Measurements from ENCODE around the gene GLYAT.

GLYAT gene

DNA sequence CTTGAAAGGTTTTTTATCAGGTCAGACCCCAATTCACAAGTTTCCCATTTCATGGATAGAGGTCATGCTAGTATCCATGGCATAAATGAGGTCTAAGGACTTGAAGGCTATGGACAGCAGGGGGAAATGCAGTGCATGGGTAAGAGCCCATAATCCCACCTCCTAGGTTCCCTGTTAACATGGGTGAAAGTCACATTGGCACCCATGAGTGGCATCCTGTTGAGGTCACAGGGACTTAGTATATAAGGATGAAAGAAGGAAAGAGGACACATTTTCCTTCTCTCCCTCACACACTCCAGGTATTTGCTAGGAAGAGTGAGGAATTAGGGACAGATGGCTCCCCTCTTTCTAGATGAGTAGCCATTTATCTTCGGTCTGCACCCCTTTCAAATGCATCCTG lies 9.4 kb upstream of the GLYAT start:
- no peaks in the 10 kb centered on the region for H3K9me3 ChIP-seq (ENCODE audit: control insufficient read depth, insufficient read depth, low read depth, low read length)
- POLR2A ChIA-PET, result no interaction called here
- H3K4me1 ChIP-seq (ENCODE audit: control insufficient read depth, insufficient read depth, low read length), result no peaks in the 10 kb centered on the region
- H3K27ac ChIP-seq (ENCODE audit: extremely low read depth, low read depth, low read length), result no peak overlapping the region
- TF ChIP-seq ZNF777 (tag by site-specific recombination; IDR thresholded peaks at IDR 0.05; ENCODE audit: borderline replicate concordance) (no peak), ZBTB48 (tag by site-specific recombination; IDR thresholded peaks at IDR 0.05) (no peak), BCL11A (tag by site-specific recombination; IDR thresholded peaks at IDR 0.05; ENCODE audit: low read depth) (no peak), ZNF184 (tag by site-specific recombination; IDR thresholded peaks at IDR 0.05) (no peak), ZNF654 (tag by site-specific recombination; IDR thresholded peaks at IDR 0.05; ENCODE audit: low read depth) (no peak), ZNF426 (tag by site-specific recombination; IDR thresholded peaks at IDR 0.05) (no peak), GFI1B (tag by site-specific recombination; IDR thresholded peaks at IDR 0.05) (no peak), ZNF146 (tag by site-specific recombination; IDR thresholded peaks at IDR 0.05) (no peak), ZNF169 (tag by site-specific recombination; IDR thresholded peaks at IDR 0.05) (no peak), ZSCAN23 (tag by site-specific recombination; IDR thresholded peaks at IDR 0.05) (no peak), YY1 (tag by site-specific recombination; IDR thresholded peaks at IDR 0.05) (no peak)
- TF ChIP-seq, protein P1, sequence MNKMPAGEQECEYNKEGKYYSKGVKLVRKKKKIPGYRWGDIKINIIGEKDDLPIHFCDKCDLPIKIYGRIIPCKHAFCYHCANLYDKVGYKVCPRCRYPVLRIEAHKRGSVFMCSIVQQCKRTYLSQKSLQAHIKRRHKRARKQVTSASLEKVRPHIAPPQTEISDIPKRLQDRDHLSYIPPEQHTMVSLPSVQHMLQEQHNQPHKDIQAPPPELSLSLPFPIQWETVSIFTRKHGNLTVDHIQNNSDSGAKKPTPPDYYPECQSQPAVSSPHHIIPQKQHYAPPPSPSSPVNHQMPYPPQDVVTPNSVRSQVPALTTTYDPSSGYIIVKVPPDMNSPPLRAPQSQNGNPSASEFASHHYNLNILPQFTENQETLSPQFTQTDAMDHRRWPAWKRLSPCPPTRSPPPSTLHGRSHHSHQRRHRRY (tag by site-specific recombination; IDR thresholded peaks at IDR 0.05), result no peak
- TF ChIP-seq, protein P2, sequence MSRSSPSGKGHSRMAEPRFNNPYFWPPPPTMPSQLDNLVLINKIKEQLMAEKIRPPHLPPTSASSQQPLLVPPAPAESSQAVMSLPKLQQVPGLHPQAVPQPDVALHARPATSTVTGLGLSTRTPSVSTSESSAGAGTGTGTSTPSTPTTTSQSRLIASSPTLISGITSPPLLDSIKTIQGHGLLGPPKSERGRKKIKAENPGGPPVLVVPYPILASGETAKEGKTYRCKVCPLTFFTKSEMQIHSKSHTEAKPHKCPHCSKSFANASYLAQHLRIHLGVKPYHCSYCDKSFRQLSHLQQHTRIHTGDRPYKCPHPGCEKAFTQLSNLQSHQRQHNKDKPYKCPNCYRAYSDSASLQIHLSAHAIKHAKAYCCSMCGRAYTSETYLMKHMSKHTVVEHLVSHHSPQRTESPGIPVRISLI (tag by site-specific recombination; IDR thresholded peaks at IDR 0.05), result no peak
- CTCF ChIA-PET, result no interaction called here
- no peak overlapping the region for H3K4me3 ChIP-seq (ENCODE audit: low read depth, low read length)
- H3K36me3 ChIP-seq (ENCODE audit: control insufficient read depth in 2 of 2, insufficient read depth in 1 of 2, low read length in 2 of 2), result no peaks in the 10 kb centered on the region

DNA sequence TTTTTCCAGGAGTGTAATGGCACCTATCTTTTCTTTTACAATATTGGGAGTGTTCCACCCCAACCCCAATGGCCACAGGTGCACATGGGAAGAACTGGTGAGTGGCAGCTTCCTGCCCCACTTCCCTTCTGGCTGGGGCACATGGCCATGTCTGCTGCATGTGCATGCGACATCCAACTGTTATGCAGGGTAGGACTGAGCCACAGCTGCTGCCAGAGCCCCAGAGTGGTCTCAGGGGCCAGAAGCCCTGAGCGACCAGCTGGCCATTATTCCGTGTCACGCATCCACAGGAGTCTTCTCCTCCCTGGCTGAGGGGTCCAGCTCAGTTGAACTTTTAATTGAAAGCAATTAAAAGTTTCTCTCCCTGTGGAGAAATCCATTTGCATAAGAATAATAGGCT lies 8.7 kb upstream of the GLYAT start:
- H3K9me3 ChIP-seq (ENCODE audit: control insufficient read depth, insufficient read depth, low read depth, low read length), result no peaks in the 10 kb centered on the region
- H3K4me1 ChIP-seq (ENCODE audit: control insufficient read depth, insufficient read depth, low read length), result no peaks in the 10 kb centered on the region
- ChIA-PET CTCF (interaction anchor here (0.6 kb wide), 1 partner anchor 21 kb away, joined by 4 read pairs; no protein-coding TSS in a partner anchor), POLR2A (no interaction called here)
- no peak overlapping the region for H3K27ac ChIP-seq (ENCODE audit: extremely low read depth, low read depth, low read length)
- no peak overlapping the region for H3K4me3 ChIP-seq (ENCODE audit: low read depth, low read length)
- no peaks in the 10 kb centered on the region for H3K36me3 ChIP-seq (ENCODE audit: control insufficient read depth in 2 of 2, insufficient read depth in 1 of 2, low read length in 2 of 2)
- TF ChIP-seq ZNF366 (tag by site-specific recombination; conservative IDR thresholded peaks at IDR 0.05), result no peak
- no peak for TF ChIP-seq ZNF274 (IDR thresholded peaks at IDR 0.05; ENCODE audit: low read length)
- no peak for TF ChIP-seq ZNF274 (tag by site-specific recombination; IDR thresholded peaks at IDR 0.05; ENCODE audit: borderline replicate concordance)

DNA sequence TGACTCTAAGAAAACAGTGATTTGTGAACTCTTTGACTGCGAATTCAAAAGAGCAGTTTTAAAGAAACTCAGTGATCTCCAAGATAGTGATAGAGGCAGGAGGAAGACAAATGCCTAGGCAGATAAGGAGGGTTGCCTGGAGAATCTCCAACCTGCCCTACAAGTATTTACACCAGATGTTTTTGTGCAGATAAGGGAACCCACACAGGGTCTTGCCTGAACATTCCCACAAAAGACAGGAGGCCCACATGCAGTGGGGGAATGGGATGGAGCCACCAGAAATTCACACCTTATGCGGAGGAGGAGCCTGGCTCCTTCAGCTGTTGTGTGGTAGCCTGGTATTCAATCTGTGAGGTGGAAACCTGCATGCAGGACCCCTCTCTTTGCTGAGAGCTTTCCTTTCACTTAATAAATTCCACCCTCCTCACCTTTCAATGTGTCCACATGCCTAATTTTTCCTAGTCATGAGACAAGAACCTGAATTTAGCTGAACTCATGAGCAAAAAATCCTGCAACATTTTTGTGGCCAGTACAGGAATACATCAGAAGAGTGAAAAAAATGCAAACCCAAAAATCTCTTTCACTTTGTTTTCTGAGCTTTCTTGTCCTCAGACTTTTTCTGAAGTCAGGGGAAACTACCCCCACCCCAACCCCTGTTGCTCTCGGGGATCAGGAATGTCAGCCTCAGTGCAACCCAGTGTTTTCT lies 8.1 kb upstream of the GLYAT start:
- no peaks in the 10 kb centered on the region for H3K4me1 ChIP-seq (ENCODE audit: control insufficient read depth, insufficient read depth, low read length)
- no peaks in the 10 kb centered on the region for H3K9me3 ChIP-seq (ENCODE audit: control insufficient read depth, insufficient read depth, low read depth, low read length)
- TF ChIP-seq ZNF768 (tag by site-specific recombination; IDR thresholded peaks at IDR 0.05) (no peak), ZNF48 (tag by site-specific recombination; IDR thresholded peaks at IDR 0.05) (no peak), KLF10 (tag by site-specific recombination; IDR thresholded peaks at IDR 0.05) (no peak), ZNF624 (tag by site-specific recombination; IDR thresholded peaks at IDR 0.05) (no peak), BCL11A (tag by site-specific recombination; IDR thresholded peaks at IDR 0.05; ENCODE audit: low read depth) (no peak), ZNF660 (tag by site-specific recombination; IDR thresholded peaks at IDR 0.05) (no peak)
- TF ChIP-seq, protein P3, sequence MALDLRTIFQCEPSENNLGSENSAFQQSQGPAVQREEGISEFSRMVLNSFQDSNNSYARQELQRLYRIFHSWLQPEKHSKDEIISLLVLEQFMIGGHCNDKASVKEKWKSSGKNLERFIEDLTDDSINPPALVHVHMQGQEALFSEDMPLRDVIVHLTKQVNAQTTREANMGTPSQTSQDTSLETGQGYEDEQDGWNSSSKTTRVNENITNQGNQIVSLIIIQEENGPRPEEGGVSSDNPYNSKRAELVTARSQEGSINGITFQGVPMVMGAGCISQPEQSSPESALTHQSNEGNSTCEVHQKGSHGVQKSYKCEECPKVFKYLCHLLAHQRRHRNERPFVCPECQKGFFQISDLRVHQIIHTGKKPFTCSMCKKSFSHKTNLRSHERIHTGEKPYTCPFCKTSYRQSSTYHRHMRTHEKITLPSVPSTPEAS (tag by site-specific recombination; IDR thresholded peaks at IDR 0.05), result no peak
- ChIA-PET CTCF (no interaction called here), POLR2A (no interaction called here)
- H3K27ac ChIP-seq (ENCODE audit: extremely low read depth, low read depth, low read length), result no peak overlapping the region
- H3K36me3 ChIP-seq (ENCODE audit: control insufficient read depth in 2 of 2, insufficient read depth in 1 of 2, low read length in 2 of 2), result no peaks in the 10 kb centered on the region
- H3K4me3 ChIP-seq (ENCODE audit: low read depth, low read length), result no peak overlapping the region
